WTC11 (cell line): Measurements from ENCODE around the gene NOL9.

Experiments used
- EMX1 ChIP-seq: fragments of 250-450 bp; sonication (Bioruptor Pico); IDR thresholded peaks from 2 replicates; pipeline ENCODE4 v1.8.0; 2021; ENCODE audit warnings: mild to moderate bottlenecking
- GABPB1 ChIP-seq: sonication (generic); formaldehyde crosslinking; IDR thresholded peaks from 2 replicates; pipeline ENCODE4 v1.8.1; 2023; ENCODE audit warnings: mild to moderate bottlenecking, missing genetic modification reagents
- NFATC4 ChIP-seq: fragments of 250-450 bp; sonication (Bioruptor Pico); IDR thresholded peaks from 2 replicates; pipeline ENCODE4 v1.9.0; 2021; ENCODE audit warnings: mild to moderate bottlenecking
- NR1H2 ChIP-seq: sonication (generic); formaldehyde crosslinking; IDR thresholded peaks from 2 replicates; pipeline ENCODE4 v1.9.0; 2021; ENCODE audit warnings: mild to moderate bottlenecking, moderate library complexity, missing genetic modification reagents
- NR3C1 ChIP-seq: sonication (generic); formaldehyde crosslinking; conservative IDR thresholded peaks from 2 replicates; pipeline ENCODE4 v1.8.1; 2023; ENCODE audit warnings: low read depth, mild to moderate bottlenecking, missing genetic modification reagents
- SP1 ChIP-seq: sonication (generic); formaldehyde crosslinking; conservative IDR thresholded peaks from 2 replicates; pipeline ENCODE4 v1.8.1; 2022; ENCODE audit warnings: missing genetic modification reagents
- TEAD4 ChIP-seq: sonication (generic); formaldehyde crosslinking; IDR thresholded peaks from 2 replicates; pipeline ENCODE4 v1.8.0; 2022; ENCODE audit warnings: mild to moderate bottlenecking, missing genetic modification reagents
- USF1 ChIP-seq: sonication (generic); formaldehyde crosslinking; IDR thresholded peaks from 2 replicates; pipeline ENCODE4 v1.8.0; 2022; ENCODE audit warnings: mild to moderate bottlenecking, missing genetic modification reagents
- USF2 ChIP-seq: sonication (generic); formaldehyde crosslinking; IDR thresholded peaks from 2 replicates; pipeline ENCODE4 v1.8.1; 2023; ENCODE audit warnings: mild to moderate bottlenecking, missing genetic modification reagents, moderate library complexity
- ZNF121 ChIP-seq: sonication (generic); formaldehyde crosslinking; IDR thresholded peaks from 2 replicates; pipeline ENCODE4 v1.8.0; 2023; ENCODE audit warnings: missing genetic modification reagents
- TF ChIP-seq, protein P1 (sequence below): sonication (generic); formaldehyde crosslinking; IDR thresholded peaks from 2 replicates; pipeline ENCODE4 v1.8.0; 2022; ENCODE audit warnings: missing genetic modification reagents
- TF ChIP-seq, protein P2 (sequence below): fragments of 200-600 bp; IDR thresholded peaks from 2 replicates; pipeline ENCODE4 v1.8.0; 2022; ENCODE audit warnings: antibody characterized with exemption

DNA sequence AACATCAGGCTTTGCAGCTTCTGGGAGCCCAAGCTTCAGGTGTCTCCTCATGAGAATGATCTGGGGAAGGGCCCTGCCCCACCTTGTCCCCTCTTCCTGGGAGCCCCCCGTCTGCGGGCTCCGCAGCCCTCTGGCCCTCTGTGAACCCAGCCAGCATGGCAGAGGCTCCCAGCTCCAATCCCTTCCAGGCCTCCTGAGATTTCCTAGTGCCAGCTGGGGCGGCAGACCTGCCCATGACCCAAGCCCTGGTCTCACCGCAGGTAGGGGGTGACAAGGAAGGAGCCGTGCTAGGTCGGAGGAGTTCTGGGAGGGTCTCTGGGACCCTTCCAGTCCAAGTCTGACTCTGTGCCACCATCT, 70.6 kb downstream of the NOL9 start:
- TF ChIP-seq USF1 (CRISPR knock-in tag) (no peak), NR1H2 (CRISPR knock-in tag) (no peak), TEAD4 (no peak), ZNF121 (no peak), NR3C1 (CRISPR knock-in tag) (no peak), SP1 (CRISPR knock-in tag) (no peak), USF2 (CRISPR knock-in tag) (no peak), NFATC4 (no peak), EMX1 (CRISPR knock-in tag) (no peak), GABPB1 (CRISPR knock-in tag) (no peak)
- TF ChIP-seq, protein P1, sequence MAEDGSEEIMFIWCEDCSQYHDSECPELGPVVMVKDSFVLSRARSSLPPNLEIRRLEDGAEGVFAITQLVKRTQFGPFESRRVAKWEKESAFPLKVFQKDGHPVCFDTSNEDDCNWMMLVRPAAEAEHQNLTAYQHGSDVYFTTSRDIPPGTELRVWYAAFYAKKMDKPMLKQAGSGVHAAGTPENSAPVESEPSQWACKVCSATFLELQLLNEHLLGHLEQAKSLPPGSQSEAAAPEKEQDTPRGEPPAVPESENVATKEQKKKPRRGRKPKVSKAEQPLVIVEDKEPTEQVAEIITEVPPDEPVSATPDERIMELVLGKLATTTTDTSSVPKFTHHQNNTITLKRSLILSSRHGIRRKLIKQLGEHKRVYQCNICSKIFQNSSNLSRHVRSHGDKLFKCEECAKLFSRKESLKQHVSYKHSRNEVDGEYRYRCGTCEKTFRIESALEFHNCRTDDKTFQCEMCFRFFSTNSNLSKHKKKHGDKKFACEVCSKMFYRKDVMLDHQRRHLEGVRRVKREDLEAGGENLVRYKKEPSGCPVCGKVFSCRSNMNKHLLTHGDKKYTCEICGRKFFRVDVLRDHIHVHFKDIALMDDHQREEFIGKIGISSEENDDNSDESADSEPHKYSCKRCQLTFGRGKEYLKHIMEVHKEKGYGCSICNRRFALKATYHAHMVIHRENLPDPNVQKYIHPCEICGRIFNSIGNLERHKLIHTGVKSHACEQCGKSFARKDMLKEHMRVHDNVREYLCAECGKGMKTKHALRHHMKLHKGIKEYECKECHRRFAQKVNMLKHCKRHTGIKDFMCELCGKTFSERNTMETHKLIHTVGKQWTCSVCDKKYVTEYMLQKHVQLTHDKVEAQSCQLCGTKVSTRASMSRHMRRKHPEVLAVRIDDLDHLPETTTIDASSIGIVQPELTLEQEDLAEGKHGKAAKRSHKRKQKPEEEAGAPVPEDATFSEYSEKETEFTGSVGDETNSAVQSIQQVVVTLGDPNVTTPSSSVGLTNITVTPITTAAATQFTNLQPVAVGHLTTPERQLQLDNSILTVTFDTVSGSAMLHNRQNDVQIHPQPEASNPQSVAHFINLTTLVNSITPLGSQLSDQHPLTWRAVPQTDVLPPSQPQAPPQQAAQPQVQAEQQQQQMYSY (CRISPR knock-in tag) = no peak
- TF ChIP-seq, protein P2, sequence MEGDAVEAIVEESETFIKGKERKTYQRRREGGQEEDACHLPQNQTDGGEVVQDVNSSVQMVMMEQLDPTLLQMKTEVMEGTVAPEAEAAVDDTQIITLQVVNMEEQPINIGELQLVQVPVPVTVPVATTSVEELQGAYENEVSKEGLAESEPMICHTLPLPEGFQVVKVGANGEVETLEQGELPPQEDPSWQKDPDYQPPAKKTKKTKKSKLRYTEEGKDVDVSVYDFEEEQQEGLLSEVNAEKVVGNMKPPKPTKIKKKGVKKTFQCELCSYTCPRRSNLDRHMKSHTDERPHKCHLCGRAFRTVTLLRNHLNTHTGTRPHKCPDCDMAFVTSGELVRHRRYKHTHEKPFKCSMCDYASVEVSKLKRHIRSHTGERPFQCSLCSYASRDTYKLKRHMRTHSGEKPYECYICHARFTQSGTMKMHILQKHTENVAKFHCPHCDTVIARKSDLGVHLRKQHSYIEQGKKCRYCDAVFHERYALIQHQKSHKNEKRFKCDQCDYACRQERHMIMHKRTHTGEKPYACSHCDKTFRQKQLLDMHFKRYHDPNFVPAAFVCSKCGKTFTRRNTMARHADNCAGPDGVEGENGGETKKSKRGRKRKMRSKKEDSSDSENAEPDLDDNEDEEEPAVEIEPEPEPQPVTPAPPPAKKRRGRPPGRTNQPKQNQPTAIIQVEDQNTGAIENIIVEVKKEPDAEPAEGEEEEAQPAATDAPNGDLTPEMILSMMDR = no peak
